Lower lobe of right lung (tissue), 2 donors: ENCODE data around the gene FAM43A. TPM values are rescaled to one million over a fixed set of nuclear protein-coding genes. Genes with fewer than 3 reads are reported as not detected.

Experiments
- ATAC-seq, 2 donors: fragments of 200-7000 bp; cut with Tn5 transposase; one replicate each; pipeline ENCODE4 v1.9.1; 2020 to 2022; ENCODE audit warnings: mild to moderate bottlenecking in 2 of 2, moderate library complexity in 2 of 2
- DNase-seq: peaks from one replicate; pipeline ENCODE4 v3.0.0-alpha.2; 2020
- H3K27ac ChIP-seq: fragments of 200-600 bp; one replicate; pipeline ENCODE4 v1.8.0; 2022
- H3K27me3 ChIP-seq: fragments of 200-600 bp; one replicate; pipeline ENCODE4 v1.8.0; 2022; ENCODE audit warnings: low read depth
- H3K36me3 ChIP-seq: fragments of 200-600 bp; one replicate; pipeline ENCODE4 v1.8.0; 2022; ENCODE audit warnings: mild to moderate bottlenecking
- H3K4me1 ChIP-seq: fragments of 200-600 bp; one replicate; pipeline ENCODE4 v1.8.0; 2022
- H3K4me3 ChIP-seq: fragments of 200-600 bp; one replicate; pipeline ENCODE4 v1.8.0; 2022; ENCODE audit warnings: mild to moderate bottlenecking
- H3K9me3 ChIP-seq: fragments of 200-600 bp; one replicate; pipeline ENCODE4 v1.8.0; 2022
- intact Hi-C: fragments of 100-400 bp; cut with DNase I; formaldehyde crosslinking; loops from one replicate; pipeline ENCODE4 v1.11.0; 2022
- total RNA-seq: library from RNA; stranded (reverse); fragmentation: NEBNext Ultra II Directional; extraction: Animal tissue kit (Norgen Biotek cat#: 25700); gene quantifications from one replicate; pipeline ENCODE4 v1.2.1, GENCODE V29; 2021
- TF ChIP-seq, protein P1 (sequence below): fragments of 200-600 bp; IDR thresholded peaks from one replicate; pipeline ENCODE4 v1.8.0; 2022; ENCODE audit warnings: antibody characterized with exemption, mild to moderate bottlenecking
- donor health status: DM: no; HTN: yes; CAD: no; lungs with severe emphysema.

The FAM43A gene
- total RNA-seq, 1 donor from 2014 or later: 12.9 TPM

DNA sequence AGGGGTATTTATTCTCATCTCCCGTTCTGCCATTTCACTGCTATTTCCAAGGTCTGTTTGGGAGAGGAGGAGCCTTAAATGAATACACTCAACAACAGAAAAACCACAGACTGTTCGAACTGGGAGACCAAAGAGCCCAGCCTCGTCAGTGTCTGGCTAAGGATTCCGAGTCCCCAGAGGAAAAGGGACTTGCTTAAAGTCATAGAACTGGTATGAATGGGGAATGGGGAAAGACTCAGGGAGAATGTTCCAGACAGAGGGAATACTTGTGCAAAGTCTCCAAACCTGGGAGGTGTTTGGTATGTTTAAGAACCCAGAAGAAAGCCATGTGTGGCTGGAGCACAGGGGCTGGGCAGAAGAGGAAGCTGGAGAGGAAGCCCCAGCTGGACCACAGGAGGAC lies 46.9 kb downstream of the FAM43A start:
- peaks cover 13% of the 10 kb centered on the region for H3K9me3 ChIP-seq
- H3K4me1 ChIP-seq: no peaks in the 10 kb centered on the region
- no peak overlapping the region for H3K27ac ChIP-seq
- TF ChIP-seq, protein P1, sequence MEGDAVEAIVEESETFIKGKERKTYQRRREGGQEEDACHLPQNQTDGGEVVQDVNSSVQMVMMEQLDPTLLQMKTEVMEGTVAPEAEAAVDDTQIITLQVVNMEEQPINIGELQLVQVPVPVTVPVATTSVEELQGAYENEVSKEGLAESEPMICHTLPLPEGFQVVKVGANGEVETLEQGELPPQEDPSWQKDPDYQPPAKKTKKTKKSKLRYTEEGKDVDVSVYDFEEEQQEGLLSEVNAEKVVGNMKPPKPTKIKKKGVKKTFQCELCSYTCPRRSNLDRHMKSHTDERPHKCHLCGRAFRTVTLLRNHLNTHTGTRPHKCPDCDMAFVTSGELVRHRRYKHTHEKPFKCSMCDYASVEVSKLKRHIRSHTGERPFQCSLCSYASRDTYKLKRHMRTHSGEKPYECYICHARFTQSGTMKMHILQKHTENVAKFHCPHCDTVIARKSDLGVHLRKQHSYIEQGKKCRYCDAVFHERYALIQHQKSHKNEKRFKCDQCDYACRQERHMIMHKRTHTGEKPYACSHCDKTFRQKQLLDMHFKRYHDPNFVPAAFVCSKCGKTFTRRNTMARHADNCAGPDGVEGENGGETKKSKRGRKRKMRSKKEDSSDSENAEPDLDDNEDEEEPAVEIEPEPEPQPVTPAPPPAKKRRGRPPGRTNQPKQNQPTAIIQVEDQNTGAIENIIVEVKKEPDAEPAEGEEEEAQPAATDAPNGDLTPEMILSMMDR: no peak
- ATAC-seq: no peak
- no peak for DNase-seq
- no peaks in the 10 kb centered on the region for H3K36me3 ChIP-seq
- H3K27me3 ChIP-seq: no peaks in the 10 kb centered on the region
- intact Hi-C loops: no loop called here
- no peak overlapping the region for H3K4me3 ChIP-seq

- intact Hi-C loops: no loop called here
- Histone ChIP-seq H3K4me1 (no peaks in the 10 kb centered on the region), H3K27ac (no peak overlapping the region), H3K9me3 (peaks cover 13% of the 10 kb centered on the region), H3K36me3 (no peaks in the 10 kb centered on the region), H3K4me3 (no peak overlapping the region), H3K27me3 (no peaks in the 10 kb centered on the region)
- TF ChIP-seq, protein P1: no peak
- ATAC-seq: peak in 1 of 2 donors; percentile 13
- no peak for DNase-seq
Measured at GRCh38 chr3:194736277-194736895, 50.7 kb downstream of the FAM43A start.

- no peaks in the 10 kb centered on the region for H3K36me3 ChIP-seq
- H3K4me3 ChIP-seq: no peak overlapping the region
- ATAC-seq (peak in 1 of 2 donors; percentile 46), DNase-seq (no peak)
- H3K27me3 ChIP-seq: no peaks in the 10 kb centered on the region
- intact Hi-C loops: no loop called here
- H3K4me1 ChIP-seq: no peaks in the 10 kb centered on the region
- TF ChIP-seq, protein P1: no peak
- H3K27ac ChIP-seq: no peak overlapping the region
- H3K9me3 ChIP-seq: peaks cover 13% of the 10 kb centered on the region
Measured at GRCh38 chr3:194736896-194737600, 51.4 kb downstream of the FAM43A start.

Other genes with a start within 250 kb of the FAM43A start
- gene ATP13A3, start 198.9 kb upstream of the FAM43A start, total RNA-seq: 84.8 TPM
- gene TMEM44, start 52.5 kb upstream of the FAM43A start, total RNA-seq: 22.7 TPM
- gene LSG1, start 13.7 kb upstream of the FAM43A start, total RNA-seq: 40.9 TPM